Suprapubic skin (tissue), 4 donors: Measurements from ENCODE around the gene STEAP1B. TPM values are rescaled to one million over a fixed set of nuclear protein-coding genes. Genes with fewer than 3 reads are reported as not detected.

Source experiments
- DNase-seq, 2 donors: peaks; one replicate each; pipeline ENCODE4 v3.0.0-alpha.2; 2019; ENCODE audit warnings: low spot score in 2 of 2
- H3K27ac ChIP-seq: fragments of 200-600 bp; sonication (generic); one replicate; pipeline ENCODE4 v1.5.1; 2019
- H3K27me3 ChIP-seq: fragments of 200-600 bp; sonication (generic); one replicate; pipeline ENCODE4 v1.5.1; 2019
- H3K36me3 ChIP-seq: fragments of 200-600 bp; sonication (generic); one replicate; pipeline ENCODE4 v1.5.1; 2019
- H3K4me1 ChIP-seq: fragments of 200-600 bp; sonication (generic); one replicate; pipeline ENCODE4 v1.5.1; 2019
- H3K4me3 ChIP-seq: fragments of 200-600 bp; sonication (generic); one replicate; pipeline ENCODE4 v1.5.1; 2019; ENCODE audit warnings: mild to moderate bottlenecking
- H3K9me3 ChIP-seq: fragments of 200-600 bp; sonication (generic); one replicate; pipeline ENCODE4 v1.5.1; 2019
- CTCF ChIP-seq, 2 donors: fragments of 200-600 bp in 1 of 2; fragments of 450-650 bp in 1 of 2; sonication (generic) in 1 of 2; IDR thresholded peaks; one replicate each; pipeline ENCODE4 v1.5.1; 2016 to 2019; ENCODE audit warnings: antibody characterized with exemption in 2 of 2, mild to moderate bottlenecking in 1 of 2, moderate library complexity in 1 of 2
- EP300 ChIP-seq: sonication (generic); formaldehyde crosslinking; IDR thresholded peaks from one replicate; pipeline ENCODE4 v1.6.1; 2017; ENCODE audit warnings: antibody characterized with exemption
- POLR2A ChIP-seq, 2 donors: fragments of 450-650 bp; IDR thresholded peaks; one replicate each; pipeline ENCODE4 v1.6.1; 2017; ENCODE audit warnings: antibody characterized with exemption in 2 of 2, mild to moderate bottlenecking in 2 of 2, moderate library complexity in 2 of 2
- POLR2AphosphoS5 ChIP-seq, 3 donors: sonication (generic); formaldehyde crosslinking; IDR thresholded peaks; one replicate each; pipeline ENCODE4 v1.6.1; 2017; ENCODE audit warnings: antibody characterized with exemption in 3 of 3
- WGBS: methylation state at CpG from one replicate; pipeline ENCODE4 v1.1.5; 2018; 5-methylcytosine and 5-hydroxymethylcytosine counted together
- total RNA-seq, 4 donors: library from RNA; depleted of rRNA; stranded (reverse); fragments of >200 nt; gene quantifications; one replicate each; pipeline ENCODE4 v1.1.0, GENCODE V29; 2016

The STEAP1B gene
- total RNA-seq, 4 donors from 2014 or later, result 0.64 TPM; not detected in 3

- no peak for DNase-seq
- no peak overlapping the region for H3K4me3 ChIP-seq
- no peak overlapping the region for H3K27ac ChIP-seq
- TF ChIP-seq POLR2AphosphoS5 (IDR thresholded peaks at IDR 0.05) (no peak), CTCF (IDR thresholded peaks at IDR 0.05) (peak; percentile 73 to 90), POLR2A (IDR thresholded peaks at IDR 0.05) (no peak), EP300 (no peak)
- WGBS, result 15% methylated on average over 10 of the region's 10 CpGs
- H3K4me1 ChIP-seq, result no peaks in the 10 kb centered on the region
- H3K9me3 ChIP-seq, result no peaks in the 10 kb centered on the region
- H3K36me3 ChIP-seq, result no peaks in the 10 kb centered on the region
- no peaks in the 10 kb centered on the region for H3K27me3 ChIP-seq
These were observed 11.1 kb downstream of the STEAP1B start for GRCh38 chr7:22488643-22489462.

DNA sequence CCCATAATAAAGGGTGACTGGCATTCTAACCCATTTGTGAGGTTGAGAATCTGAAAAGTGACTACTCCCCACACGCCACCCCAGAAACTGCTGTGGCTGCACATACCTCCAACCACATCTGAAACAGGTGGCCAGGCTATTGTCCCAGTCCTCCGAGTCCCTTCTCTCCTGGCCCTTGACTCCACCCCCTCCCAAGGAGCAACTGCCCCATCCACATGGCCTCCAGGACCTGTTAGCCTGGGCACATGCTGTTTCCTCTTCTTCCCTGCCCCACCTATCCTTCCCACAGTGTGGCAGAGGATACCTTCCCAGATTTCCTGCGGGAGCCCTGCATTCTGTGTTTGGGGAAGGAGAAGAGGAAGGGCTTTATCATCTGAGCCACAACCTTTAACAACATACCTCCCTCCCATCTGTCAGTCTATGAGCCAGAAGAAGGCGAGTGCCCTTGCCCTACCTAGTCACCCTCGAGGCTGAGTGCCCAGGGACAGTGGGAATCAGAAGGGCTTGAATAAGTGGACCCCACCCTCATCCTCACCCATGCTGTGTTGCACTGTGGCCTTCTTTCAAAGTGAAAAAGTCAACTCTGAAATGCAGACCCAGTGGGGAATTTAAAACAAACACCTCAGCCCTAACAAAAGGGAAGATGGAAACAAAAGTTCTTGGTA is 11.9 kb downstream of the STEAP1B start:
- H3K27me3 ChIP-seq, result no peaks in the 10 kb centered on the region
- no peak for DNase-seq
- TF ChIP-seq EP300, result no peak
- TF ChIP-seq CTCF (IDR thresholded peaks at IDR 0.05), result no peak
- TF ChIP-seq POLR2A (IDR thresholded peaks at IDR 0.05), result no peak
- no peak for TF ChIP-seq POLR2AphosphoS5 (IDR thresholded peaks at IDR 0.05)
- no peaks in the 10 kb centered on the region for H3K9me3 ChIP-seq
- H3K4me1 ChIP-seq, result no peaks in the 10 kb centered on the region
- no peak overlapping the region for H3K4me3 ChIP-seq
- 77% methylated on average over 5 of the region's 5 CpGs for WGBS
- H3K36me3 ChIP-seq, result no peaks in the 10 kb centered on the region
- H3K27ac ChIP-seq, result no peak overlapping the region

DNA sequence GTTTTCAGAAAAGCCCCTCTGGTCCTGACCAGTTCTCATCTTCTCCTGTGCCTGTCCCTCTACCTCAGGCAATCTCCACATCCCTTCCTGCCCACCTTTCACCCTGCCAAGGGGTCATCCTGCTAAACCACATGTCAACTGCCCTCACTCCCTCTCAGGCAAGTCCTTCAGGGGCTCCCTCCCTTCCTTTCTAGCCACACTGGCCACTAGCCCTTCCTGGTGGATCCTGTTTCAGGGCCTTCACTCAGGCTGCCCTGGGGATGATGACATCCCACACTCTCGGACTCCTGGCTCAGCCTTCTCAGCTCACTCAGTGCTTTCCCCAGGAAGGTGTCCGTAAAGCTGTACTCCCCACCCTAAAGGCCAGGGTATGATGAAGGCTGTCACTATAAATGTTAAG is 13.4 kb downstream of the STEAP1B start:
- Histone ChIP-seq H3K4me1 (peaks cover 1% of the 10 kb centered on the region), H3K9me3 (no peaks in the 10 kb centered on the region), H3K27ac (no peak overlapping the region), H3K27me3 (no peaks in the 10 kb centered on the region), H3K36me3 (no peaks in the 10 kb centered on the region), H3K4me3 (no peak overlapping the region)
- DNase-seq, result no peak
- TF ChIP-seq CTCF (IDR thresholded peaks at IDR 0.05), result no peak
- TF ChIP-seq POLR2A (IDR thresholded peaks at IDR 0.05), result no peak
- TF ChIP-seq POLR2AphosphoS5 (IDR thresholded peaks at IDR 0.05), result no peak
- TF ChIP-seq EP300, result no peak
- 79% methylated on average over 2 of the region's 2 CpGs for WGBS

- Histone ChIP-seq H3K27me3 (no peaks in the 10 kb centered on the region), H3K4me1 (peaks cover 11% of the 10 kb centered on the region), H3K4me3 (no peak overlapping the region), H3K27ac (no peak overlapping the region), H3K36me3 (no peaks in the 10 kb centered on the region), H3K9me3 (no peaks in the 10 kb centered on the region)
- no peak for DNase-seq
- TF ChIP-seq POLR2AphosphoS5 (IDR thresholded peaks at IDR 0.05) (no peak), POLR2A (IDR thresholded peaks at IDR 0.05) (no peak), EP300 (no peak), CTCF (IDR thresholded peaks at IDR 0.05) (no peak)
These were observed 14.8 kb downstream of the STEAP1B start for GRCh38 chr7:22485189-22485588.

GRCh38 chr7:22482503-22482902 is 17.5 kb downstream of the STEAP1B start:
- TF ChIP-seq POLR2AphosphoS5 (IDR thresholded peaks at IDR 0.05) (no peak), EP300 (no peak), POLR2A (IDR thresholded peaks at IDR 0.05) (no peak), CTCF (IDR thresholded peaks at IDR 0.05) (no peak)
- H3K27ac ChIP-seq, result no peak overlapping the region
- H3K9me3 ChIP-seq, result no peaks in the 10 kb centered on the region
- peaks cover 17% of the 10 kb centered on the region for H3K4me1 ChIP-seq
- H3K27me3 ChIP-seq, result no peaks in the 10 kb centered on the region
- no peak for DNase-seq
- WGBS, result 45% methylated on average over 1 of the region's 1 CpG
- no peaks in the 10 kb centered on the region for H3K36me3 ChIP-seq
- no peak overlapping the region for H3K4me3 ChIP-seq
